LNCAP (cell line): ENCODE data around the gene SLC10A7.

Experiments
- CTCF ChIP-seq: fragments of 450-650 bp; IDR thresholded peaks from 2 replicates; pipeline ENCODE4 v1.5.1; 2017; ENCODE audit warnings: mild to moderate bottlenecking

Gene SLC10A7

DNA sequence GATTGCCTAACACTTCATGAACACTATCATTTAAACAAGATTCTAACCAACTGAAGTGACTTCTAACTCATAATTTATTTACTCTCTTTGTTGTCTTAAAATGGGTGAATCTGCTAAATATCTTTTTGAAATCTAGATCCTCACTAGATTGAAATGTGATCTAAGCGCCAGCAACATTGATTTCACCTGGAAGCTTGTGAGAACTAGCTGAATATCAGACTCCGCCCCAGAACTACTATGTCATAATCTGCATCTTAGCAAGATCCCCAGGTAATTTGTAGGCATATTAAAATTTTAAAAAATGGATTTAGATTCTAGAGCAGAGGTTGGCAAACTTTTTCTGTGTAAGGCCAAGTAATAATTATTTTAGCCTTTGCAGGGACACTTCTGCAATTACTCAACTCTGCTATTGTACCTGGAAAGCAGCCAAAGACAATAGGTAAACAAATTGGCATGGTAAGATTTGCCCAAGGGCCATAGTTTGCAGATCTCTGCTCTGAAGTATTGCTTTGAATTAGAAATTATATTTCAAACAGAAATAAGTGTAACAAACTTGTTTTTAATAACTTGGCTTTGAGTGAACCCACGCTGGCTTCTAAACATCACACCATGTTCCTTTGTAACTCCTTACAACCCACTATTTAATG is 185.9 kb downstream of the SLC10A7 start:
- no peak for TF ChIP-seq CTCF

GRCh38 chr4:146334862-146335449 is 186.8 kb downstream of the SLC10A7 start:
- TF ChIP-seq CTCF: no peak

DNA sequence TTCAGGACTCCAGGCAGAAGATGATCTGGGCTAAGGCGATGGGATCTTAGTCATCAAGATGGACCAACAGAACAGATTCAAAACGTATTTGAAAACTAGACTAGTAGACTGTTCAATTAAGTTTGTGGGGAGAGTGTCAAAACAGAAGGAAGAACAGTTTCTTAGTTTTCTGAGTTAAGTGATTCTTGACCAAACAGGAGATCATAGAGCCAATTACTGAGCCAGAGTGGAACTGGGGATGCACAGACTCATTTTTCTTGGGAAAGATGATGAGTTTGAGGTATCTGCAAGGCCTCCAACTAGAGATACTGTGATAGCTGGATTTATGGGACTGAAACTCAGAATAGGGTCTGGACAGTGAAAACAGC is 187.9 kb downstream of the SLC10A7 start:
- TF ChIP-seq CTCF: no peak

- TF ChIP-seq CTCF: no peak
These were observed 188.4 kb downstream of the SLC10A7 start for GRCh38 chr4:146333187-146333894.

DNA sequence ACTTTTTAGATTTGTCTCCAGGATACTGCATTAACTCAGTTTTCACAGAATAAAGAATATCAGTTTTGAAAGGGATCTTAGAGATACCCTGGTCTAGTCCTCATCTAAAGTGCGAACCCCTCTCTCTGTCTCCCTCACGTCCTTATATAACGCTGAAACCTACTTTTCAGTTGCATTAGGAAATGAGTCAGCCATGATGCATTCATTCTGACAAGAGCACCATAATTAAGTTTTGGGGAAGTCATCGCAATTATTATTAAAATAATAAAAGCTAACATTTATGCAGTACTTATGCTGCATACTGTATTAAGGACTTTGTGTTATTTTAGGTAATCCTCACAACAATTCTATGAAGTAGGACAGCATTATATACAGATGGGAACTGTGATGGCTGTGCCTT is 191.3 kb downstream of the SLC10A7 start:
- TF ChIP-seq CTCF: no peak

DNA sequence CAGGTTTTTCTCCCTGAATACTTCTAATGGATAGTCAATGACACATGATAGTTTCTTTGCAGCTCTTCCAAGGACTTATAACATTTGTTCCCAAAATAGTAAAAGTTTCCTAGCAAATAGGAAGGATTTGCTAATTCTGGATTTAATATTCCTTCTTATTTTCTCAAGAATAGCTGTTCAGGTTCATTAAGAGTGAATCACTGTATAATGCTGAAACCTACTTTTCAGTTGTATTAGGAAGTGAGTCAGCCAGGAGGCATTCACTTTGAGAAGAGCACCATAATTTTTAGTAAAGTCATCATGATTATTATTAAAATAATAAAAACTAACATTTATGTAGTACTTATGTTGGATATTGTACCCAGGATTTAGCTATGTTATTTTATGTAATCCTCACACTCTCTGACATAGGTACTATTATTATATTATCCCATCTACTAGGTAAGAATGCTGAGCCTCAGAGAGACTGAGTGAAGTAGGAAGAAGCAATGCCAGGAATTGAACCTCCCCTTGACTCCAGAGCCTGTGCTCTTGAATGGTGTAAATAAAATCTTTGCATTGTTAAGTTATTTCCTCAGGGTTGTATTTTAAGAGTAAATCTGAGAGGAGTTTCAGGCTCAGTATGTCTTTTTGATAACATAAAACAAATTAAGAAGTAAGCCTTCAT is 192.6 kb downstream of the SLC10A7 start:
- TF ChIP-seq CTCF: no peak

- TF ChIP-seq CTCF: no peak
These were observed 193.7 kb downstream of the SLC10A7 start for GRCh38 chr4:146327859-146328650.
